Measurements from ENCODE around the gene KCNMA1. TPM values are rescaled to one million over a fixed set of nuclear protein-coding genes. Genes with fewer than 3 reads are reported as not detected.
A peak's percentile ranks its signal among the peaks of the same experiment; 100 is the strongest.

KCNMA1 gene
- total and polyA plus RNA-seq, 10 of the 15 experiments (the other 5 are each of a cell fraction or from before 2014, with no cell fraction given): 8.5 to 77.0 (median 21.3) TPM

GRCh38 chr10:77424257-77424656 lies 213.4 kb downstream of the KCNMA1 start:
- DNase-seq (ENCODE audit: low read depth, low spot score): no peak
- in situ Hi-C loops (cut with MboI) (no loop called here), intact Hi-C loops (cut with micrococcal nuclease; ENCODE audit: unreplicated experiment) (no loop called here)
- Histone ChIP-seq H3K9ac (ENCODE audit: control insufficient read depth, insufficient read depth, low read length) (no peak overlapping the region), H3K27ac (ENCODE audit: control insufficient read depth, insufficient read depth) (no peak overlapping the region), H3K9me3 (replicated peaks; ENCODE audit: control insufficient read depth, insufficient read depth, low read length) (no peaks in the 10 kb centered on the region), H2AFZ (ENCODE audit: control insufficient read depth, low read depth, low read length) (no peak overlapping the region), H3K79me2 (ENCODE audit: control insufficient read depth, insufficient read depth, low read length) (no peaks in the 10 kb centered on the region), H4K20me1 (ENCODE audit: control insufficient read depth, insufficient read depth) (no peaks in the 10 kb centered on the region), H3K4me2 (ENCODE audit: control insufficient read depth, insufficient read depth) (no peak overlapping the region), H3K27me3 (replicated peaks in 1 of 2; ENCODE audit: control insufficient read depth in 2 of 2, insufficient read depth in 2 of 2, low read length in 1 of 2) (no peaks in the 10 kb centered on the region), H3K36me3 (ENCODE audit: control insufficient read depth in 2 of 2, insufficient read depth in 2 of 2, low read length in 1 of 2) (no peaks in the 10 kb centered on the region), H3K4me3 (no peak overlapping the region), H3K4me1 (ENCODE audit: control insufficient read depth, insufficient read depth, low read length) (no peaks in the 10 kb centered on the region)
- FAIRE-seq: no peak
- BruUV-seq (replicated peaks): no TSS peak
- TF ChIP-seq MEF2A (IDR thresholded peaks at IDR 0.05; ENCODE audit: insufficient read depth, low read depth, low read length): no peak
- no peak for TF ChIP-seq EGR1 (IDR thresholded peaks at IDR 0.05; ENCODE audit: borderline replicate concordance in 1 of 2, low read depth in 2 of 2, low read length in 2 of 2)
- no peak for TF ChIP-seq MYC (IDR thresholded peaks at IDR 0.05; ENCODE audit: insufficient read depth, insufficient read length, insufficient replicate concordance, low read length, severe bottlenecking)
- peak; percentile 72; the same call in 1 of the 2 replicates for TF ChIP-seq ZNF24 (IDR thresholded peaks at IDR 0.05)
- SMC1A ChIA-PET (ENCODE audit: uncharacterized antibody, unreplicated experiment): interaction anchor here (1.1 kb wide), 1 partner anchor 215 kb away, joined by 3 read pairs; no protein-coding TSS in a partner anchor
- POLR2A ChIA-PET: interaction anchor here (2.7 kb wide), 1 partner anchor 10 kb away, joined by 11 read pairs; no protein-coding TSS in a partner anchor
- ATAC-seq: no peak
- RAD21 ChIA-PET (ENCODE audit: unreplicated experiment): interaction anchor here (1.2 kb wide), 1 partner anchor 287 kb away, joined by 3 read pairs; no protein-coding TSS in a partner anchor
- CTCF ChIA-PET: interaction anchor here (1.1 to 2.8 kb wide), 3 partner anchors 10 to 250 kb away, joined by 4 to 7 read pairs (median 5); no protein-coding TSS in a partner anchor

- ChIA-PET CTCF (interaction anchor here (0.9 to 2.8 kb wide), 6 partner anchors 9 to 289 kb away, joined by 3 to 7 read pairs (median 4); no protein-coding TSS in a partner anchor), POLR2A (interaction anchor here (2.7 kb wide), 1 partner anchor 9 kb away, joined by 11 read pairs; no protein-coding TSS in a partner anchor), SMC1A (ENCODE audit: uncharacterized antibody, unreplicated experiment) (interaction anchor here (0.8 to 1.3 kb wide), 5 partner anchors 9 to 306 kb away, joined by 3 to 5 read pairs (median 3); no protein-coding TSS in a partner anchor), RAD21 (ENCODE audit: unreplicated experiment) (interaction anchor here (1.1 kb wide), 1 partner anchor 249 kb away, joined by 3 read pairs; no protein-coding TSS in a partner anchor)
- no TSS peak for BruUV-seq (replicated peaks)
- no peak for TF ChIP-seq USF2 (IDR thresholded peaks at IDR 0.05; ENCODE audit: borderline replicate concordance, low read depth, low read length)
- TF ChIP-seq RAD51 (IDR thresholded peaks at IDR 0.05): no peak
- TF ChIP-seq E2F8 (IDR thresholded peaks at IDR 0.05; ENCODE audit: low read depth, partially characterized antibody): no peak
- no peak for TF ChIP-seq ETV6 (conservative IDR thresholded peaks at IDR 0.05 in 1 of 2, IDR thresholded peaks at IDR 0.05 in 1 of 2; ENCODE audit: borderline replicate concordance in 1 of 2, low read depth in 1 of 2)
- no peaks in the 10 kb centered on the region for H3K27me3 ChIP-seq (replicated peaks in 1 of 2; ENCODE audit: control insufficient read depth in 2 of 2, insufficient read depth in 2 of 2, low read length in 1 of 2)
- no peaks in the 10 kb centered on the region for H4K20me1 ChIP-seq (ENCODE audit: control insufficient read depth, insufficient read depth)
- in situ Hi-C loops (cut with MboI) (no loop called here), intact Hi-C loops (cut with micrococcal nuclease; ENCODE audit: unreplicated experiment) (no loop called here)
- H3K36me3 ChIP-seq (ENCODE audit: control insufficient read depth in 2 of 2, insufficient read depth in 2 of 2, low read length in 1 of 2): no peaks in the 10 kb centered on the region
- no peaks in the 10 kb centered on the region for H3K79me2 ChIP-seq (ENCODE audit: control insufficient read depth, insufficient read depth, low read length)
- no peak overlapping the region for H3K4me3 ChIP-seq
- no peaks in the 10 kb centered on the region for H3K4me1 ChIP-seq (ENCODE audit: control insufficient read depth, insufficient read depth, low read length)
- DNase-seq (ENCODE audit: low read depth, low spot score) (no peak), FAIRE-seq (no peak), ATAC-seq (no peak)
- H2AFZ ChIP-seq (ENCODE audit: control insufficient read depth, low read depth, low read length): no peak overlapping the region
- no peaks in the 10 kb centered on the region for H3K9me3 ChIP-seq (replicated peaks; ENCODE audit: control insufficient read depth, insufficient read depth, low read length)
- no peak overlapping the region for H3K4me2 ChIP-seq (ENCODE audit: control insufficient read depth, insufficient read depth)
- no peak overlapping the region for H3K27ac ChIP-seq (ENCODE audit: control insufficient read depth, insufficient read depth)
- H3K9ac ChIP-seq (ENCODE audit: control insufficient read depth, insufficient read depth, low read length): no peak overlapping the region
- 30% methylated on average over 5 of the region's 5 CpGs for WGBS (ENCODE audit: insufficient coverage, insufficient replicate concordance, low lambda C conversion rate, missing lambda C conversion rate)
These were observed 214.9 kb downstream of the KCNMA1 start for GRCh38 chr10:77422491-77423338.
